ENCODE measurements around the gene ZMYND8.

DNA sequence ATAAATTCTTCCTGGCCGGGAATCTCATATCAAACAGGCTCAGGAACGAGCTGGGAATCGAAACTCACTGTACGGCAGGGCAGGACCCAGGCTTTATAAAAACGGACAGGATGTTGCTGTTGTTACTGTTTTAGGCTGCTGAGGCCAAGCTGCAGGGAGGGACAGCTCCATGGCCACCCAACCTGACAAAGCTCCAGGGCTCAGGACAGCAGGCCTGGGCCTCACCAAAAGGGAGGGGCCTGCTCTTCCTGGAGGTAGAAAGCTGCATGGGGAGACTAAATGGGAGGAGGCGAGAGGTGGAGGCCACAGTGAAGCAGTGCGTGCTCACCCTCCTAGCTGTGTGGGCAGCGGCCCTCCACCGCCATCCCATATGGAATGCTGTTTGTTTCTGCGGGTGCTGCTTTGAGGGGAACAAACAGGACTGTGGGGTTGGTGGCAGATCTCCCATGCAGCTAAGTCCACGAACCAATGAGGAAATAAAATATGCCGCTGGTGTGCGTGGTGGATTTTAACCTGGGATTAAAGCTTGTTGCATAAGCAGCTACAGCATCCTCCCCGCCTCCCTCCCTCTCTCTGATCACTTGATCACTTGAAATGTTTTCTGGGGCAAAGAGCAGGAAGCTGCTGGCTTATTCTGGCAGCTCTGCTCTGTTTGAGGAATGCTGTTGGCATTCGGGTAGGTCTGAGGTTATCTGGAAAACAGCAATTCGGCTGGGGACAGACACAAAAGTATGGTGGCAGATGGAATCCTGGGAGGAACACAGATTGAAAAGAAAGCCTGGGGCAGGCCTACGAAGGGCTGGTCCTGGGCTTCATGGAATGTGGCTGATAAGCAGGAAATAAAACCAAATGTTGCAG is 2.4 kb upstream of the ZMYND8 start:
- TF ChIP-seq POLR2A (IDR thresholded peaks at IDR 0.05) (peak; percentile 36 to 54), POLR2AphosphoS5 (IDR thresholded peaks at IDR 0.05) (peak; percentile 94)
- TF ChIP-seq, protein P1, sequence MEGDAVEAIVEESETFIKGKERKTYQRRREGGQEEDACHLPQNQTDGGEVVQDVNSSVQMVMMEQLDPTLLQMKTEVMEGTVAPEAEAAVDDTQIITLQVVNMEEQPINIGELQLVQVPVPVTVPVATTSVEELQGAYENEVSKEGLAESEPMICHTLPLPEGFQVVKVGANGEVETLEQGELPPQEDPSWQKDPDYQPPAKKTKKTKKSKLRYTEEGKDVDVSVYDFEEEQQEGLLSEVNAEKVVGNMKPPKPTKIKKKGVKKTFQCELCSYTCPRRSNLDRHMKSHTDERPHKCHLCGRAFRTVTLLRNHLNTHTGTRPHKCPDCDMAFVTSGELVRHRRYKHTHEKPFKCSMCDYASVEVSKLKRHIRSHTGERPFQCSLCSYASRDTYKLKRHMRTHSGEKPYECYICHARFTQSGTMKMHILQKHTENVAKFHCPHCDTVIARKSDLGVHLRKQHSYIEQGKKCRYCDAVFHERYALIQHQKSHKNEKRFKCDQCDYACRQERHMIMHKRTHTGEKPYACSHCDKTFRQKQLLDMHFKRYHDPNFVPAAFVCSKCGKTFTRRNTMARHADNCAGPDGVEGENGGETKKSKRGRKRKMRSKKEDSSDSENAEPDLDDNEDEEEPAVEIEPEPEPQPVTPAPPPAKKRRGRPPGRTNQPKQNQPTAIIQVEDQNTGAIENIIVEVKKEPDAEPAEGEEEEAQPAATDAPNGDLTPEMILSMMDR (IDR thresholded peaks at IDR 0.05) = no peak
